SHP77 treated with DMSO at 0.1 percent for 48 hours (cell line): ENCODE measurements around the gene METTL2B.

Experiments used
- DNase-seq: peaks from one replicate; lab custom pipeline; 2025; lab: John Stamatoyannopoulos, UW

METTL2B gene

DNA sequence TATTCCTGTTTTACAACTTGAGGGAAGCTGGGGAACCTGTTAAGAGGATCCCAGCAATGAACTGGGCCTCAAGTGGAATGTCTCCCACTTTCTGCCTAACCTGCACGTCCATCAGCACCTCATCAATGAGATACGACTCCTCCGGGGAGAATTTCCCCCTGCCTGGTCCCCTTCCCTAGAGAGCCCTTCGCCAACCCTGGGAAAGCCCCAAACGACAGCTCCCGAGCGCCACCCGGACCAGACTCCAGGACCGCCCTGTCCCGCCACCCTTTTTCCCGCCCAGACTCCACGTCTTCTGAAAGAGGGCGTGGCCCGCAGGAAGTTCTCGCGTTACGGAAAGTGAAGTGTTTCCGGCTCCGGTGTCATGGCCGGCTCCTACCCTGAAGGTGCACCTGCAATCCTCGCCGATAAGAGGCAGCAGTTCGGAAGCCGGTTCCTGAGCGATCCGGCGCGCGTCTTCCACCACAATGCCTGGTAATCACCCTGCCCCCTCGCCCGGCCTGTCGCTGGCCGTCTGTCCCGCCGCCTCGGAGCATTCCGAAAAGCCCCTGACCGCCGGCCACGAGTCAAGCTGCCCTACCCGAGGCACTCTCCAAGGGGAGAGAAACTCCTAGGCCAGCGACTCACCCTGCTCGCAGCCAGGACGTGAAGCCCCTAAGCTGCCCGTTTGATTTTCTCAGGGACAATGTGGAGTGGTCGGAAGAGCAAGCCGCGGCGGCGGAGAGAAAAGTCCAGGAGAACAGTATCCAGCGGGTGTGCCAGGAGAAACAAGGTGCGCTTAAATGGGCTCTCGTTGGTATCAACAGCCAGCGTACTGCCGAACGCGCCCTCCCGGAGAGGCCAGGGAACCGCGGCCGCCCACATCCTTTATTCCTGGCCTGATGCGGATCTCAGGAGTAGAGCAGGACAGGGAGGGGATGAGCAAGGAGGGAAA, at the start of gene METTL2B:
METTL2B (plus strand) TSS at position 347 of the 934 bp plus-strand sequence; CDS start at position 365, 18 bp downstream.
- peak; percentile 79 for DNase-seq

DNA sequence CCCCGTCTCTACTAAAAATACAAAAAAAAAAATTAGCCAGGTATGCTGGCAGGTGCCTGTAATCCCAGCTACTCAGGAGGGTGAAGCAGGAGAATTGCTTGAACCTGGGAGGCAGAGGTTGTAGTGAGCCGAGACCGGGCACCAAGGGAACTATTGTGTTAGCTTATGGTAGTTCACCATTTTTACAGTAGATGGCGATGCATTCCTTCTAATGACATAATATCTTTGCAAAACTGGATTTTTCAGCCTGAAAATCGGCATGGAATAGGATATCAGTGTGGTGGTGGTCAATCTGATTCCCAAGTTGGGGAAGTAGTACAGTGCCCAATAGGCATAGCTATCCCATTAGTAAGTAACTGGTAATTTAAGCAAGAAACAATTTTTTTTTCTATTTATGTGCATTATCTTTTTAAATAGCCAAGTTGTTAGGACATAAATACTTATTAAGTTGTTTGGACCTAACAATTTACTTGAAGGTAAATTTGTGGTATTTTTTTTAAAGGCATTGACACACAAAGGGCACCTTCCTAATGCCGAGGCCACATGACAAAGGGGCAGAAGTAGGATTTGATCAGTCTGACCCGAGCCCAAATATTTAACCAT, 49.2 kb upstream of the METTL2B start:
- peak; percentile 21 for DNase-seq

GRCh38 chr7:128430207-128430606, 46.3 kb upstream of the METTL2B start:
- DNase-seq, result no peak

- DNase-seq, result no peak
Measured at GRCh38 chr7:128431221-128431620, 45.3 kb upstream of the METTL2B start.

DNA sequence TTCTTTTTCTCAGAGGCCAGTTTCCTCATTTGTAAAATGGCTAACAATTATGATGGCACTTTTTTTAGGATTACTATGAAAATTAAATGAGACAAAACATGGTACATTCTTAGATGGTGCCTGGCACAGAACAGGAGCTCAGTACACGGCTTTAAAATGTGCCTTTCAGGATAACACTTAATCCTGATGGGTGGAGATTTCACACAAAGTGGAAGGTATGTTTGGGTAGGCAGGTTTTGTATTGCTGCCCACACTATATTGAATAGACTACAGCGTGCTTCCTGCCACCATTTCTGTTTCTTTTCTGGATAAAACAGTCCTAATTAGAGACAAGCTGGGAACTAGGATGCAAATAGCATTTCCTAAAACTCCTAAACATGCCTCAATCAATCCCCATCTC, 44.8 kb upstream of the METTL2B start:
- DNase-seq, result no peak

DNA sequence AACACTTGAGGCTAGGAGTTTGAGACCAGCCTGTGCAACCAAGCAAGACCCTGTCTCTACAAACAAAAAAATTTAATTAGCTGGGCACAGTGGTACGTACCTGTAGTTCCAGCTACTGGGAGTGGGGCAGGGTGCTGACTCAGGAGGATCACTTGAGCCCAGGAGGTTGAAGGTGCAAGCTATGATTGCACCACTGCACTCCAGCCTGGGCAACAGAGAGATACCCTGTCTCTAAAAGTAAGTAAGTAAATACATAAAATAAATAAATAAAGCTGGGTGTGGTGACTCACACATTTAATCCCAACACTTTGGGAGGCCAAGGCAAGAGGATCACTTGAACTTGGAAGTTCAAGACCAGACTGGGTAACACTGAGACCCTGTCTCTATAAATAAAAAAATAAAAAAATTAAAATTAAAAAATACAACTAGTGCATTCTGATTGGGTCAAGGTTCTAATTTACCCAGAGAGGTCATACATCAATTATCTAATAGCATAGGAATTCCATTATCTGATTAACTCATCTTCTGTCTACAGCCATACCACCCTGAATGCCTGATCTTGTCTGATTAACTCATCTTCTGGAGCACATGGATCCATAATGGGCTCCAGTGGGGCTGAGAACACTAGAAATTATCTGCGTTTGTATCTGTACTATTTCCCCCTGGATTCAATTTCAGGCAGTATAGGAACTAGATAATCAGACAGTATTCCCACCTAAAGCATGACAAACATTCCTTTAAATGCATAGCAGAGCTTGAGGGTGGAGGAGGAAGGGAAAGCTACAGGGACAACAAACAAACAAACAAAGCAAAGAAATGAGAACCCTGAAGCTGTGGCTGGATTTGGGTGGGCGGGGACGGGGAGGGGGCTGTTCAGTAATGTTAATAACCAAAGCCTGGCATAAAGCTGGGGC, 41.9 kb upstream of the METTL2B start:
- no peak for DNase-seq

DNA sequence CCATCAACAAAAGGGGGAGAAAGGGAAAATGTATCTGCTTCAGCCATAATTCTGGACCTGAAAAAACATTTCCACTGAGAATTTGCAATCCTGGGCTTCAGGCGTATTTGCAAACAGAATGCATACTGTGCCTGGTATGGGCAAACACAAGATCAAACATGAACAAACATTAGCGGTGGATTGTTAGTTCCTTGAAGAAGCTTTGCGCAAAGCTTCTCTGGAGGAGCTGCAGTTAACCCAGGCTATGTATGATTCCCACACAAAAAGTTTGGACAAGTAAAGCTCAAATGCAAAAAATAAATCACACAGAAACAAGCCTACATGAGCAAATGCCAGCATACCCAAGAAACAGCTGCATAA, 41.2 kb upstream of the METTL2B start:
- DNase-seq, result no peak

DNA sequence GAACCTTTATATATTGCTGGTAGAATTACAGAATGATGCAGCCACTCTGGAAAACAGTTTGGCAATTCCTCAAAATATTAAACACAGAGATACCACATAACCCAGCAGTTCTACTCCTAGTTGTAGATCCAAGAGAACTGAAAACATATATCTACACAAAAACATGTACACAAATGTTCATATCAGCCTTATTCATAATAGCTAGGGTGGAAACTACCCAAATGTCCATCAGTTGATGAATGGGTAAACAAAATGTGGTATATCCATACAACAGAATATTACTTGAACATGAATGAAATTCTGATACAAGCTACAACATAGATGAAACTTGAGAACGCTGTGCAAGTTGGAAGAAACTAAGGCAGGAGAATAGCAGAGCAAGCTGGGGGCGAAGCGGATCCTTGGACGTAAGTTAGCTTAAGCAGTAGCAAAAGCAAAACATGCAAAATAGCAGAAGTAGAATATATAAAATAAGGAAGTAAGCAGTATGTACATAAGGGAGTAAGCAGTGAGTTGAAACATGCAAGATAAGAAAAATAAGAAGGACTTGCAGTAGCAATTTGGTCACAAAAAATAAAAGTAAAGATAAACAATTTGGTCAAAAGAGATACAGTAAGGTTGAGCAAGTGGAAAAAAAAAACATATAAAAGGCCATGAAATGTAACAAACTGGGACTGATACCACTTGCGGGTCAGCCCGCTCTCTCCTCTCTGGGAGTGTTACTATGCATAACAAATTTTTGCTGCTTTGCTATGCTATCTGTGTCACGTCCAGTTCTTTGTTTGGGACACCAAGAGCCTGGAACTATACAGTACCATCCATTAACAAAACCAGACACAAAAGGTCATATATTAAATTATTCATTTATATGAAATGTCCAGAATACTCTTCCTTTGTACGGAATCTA, 38.9 kb upstream of the METTL2B start:
- DNase-seq, result no peak

GRCh38 chr7:128442356-128442755, 34.2 kb upstream of the METTL2B start:
- no peak for DNase-seq

- DNase-seq, result no peak
Measured at GRCh38 chr7:128443831-128444600, 32.5 kb upstream of the METTL2B start.

GRCh38 chr7:128446306-128446705, 30.2 kb upstream of the METTL2B start:
- DNase-seq, result no peak

DNA sequence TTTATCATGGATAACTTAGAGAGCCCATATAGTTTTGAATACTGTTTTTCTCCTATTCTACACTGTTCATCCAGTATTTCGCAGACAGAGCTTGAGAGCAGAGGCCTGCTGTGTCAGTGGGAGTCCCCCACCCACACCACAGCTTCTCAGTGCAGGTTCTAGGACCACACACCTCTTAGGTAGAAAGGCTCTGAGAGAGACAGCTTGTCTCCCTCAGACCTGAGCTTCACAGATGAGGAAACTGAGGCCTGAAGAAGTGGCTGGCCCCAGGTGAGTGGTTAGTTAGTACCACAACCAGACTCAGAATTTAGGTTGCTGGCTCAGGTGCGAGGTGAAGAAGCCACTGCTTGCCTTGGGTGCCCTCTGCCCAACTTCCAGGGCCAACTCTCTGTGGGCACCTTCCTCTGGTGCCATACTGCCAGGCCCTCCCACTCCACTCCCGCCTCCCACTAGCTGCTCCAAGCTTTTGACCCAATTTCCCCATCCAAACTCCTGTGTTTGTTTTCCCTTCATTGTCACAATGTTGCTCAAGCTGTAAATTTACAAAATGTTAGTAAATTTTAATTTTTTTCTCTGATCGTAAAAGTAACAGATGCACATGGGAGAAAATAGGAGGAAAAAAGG, 28.5 kb upstream of the METTL2B start:
- no peak for DNase-seq

- no peak for DNase-seq
Measured at GRCh38 chr7:128448751-128449302, 27.7 kb upstream of the METTL2B start.

DNA sequence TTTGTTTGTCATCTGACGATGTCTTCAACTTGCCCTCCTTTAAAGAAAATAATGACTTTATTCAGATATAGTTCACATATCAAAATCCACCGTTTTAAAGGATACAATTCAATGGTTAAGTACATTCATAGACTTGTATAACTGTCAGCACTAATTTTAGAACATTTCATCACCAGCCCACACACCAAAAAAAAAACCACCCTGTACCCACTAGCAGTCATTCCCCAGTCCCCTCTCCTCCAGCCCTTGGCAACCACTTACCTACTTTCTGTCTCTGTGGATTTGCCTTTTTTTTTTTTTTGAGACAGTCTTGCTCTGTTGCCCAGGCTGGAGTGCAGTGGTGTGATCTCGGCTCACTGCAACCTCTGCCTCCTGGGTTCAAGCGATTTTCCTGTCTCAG, 26.1 kb upstream of the METTL2B start:
- DNase-seq, result no peak

DNA sequence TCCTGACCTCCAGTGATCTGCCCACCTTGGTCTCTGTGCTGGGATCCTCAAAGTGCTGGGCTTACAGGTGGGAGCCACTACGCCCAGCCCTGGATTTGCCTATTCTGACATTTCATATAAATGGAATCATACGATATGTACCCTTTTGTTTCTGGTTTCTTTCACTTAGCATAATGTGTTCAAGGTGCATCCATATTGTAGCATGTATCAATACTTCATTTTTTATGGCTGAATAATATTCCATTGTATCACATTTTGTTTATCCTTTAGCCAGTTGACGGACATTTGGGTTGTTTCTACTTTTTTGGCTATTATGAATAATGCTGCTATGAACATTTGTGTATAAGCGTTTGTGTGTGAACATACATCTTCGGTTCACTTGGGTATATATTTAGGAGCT, 25.6 kb upstream of the METTL2B start:
- no peak for DNase-seq

DNA sequence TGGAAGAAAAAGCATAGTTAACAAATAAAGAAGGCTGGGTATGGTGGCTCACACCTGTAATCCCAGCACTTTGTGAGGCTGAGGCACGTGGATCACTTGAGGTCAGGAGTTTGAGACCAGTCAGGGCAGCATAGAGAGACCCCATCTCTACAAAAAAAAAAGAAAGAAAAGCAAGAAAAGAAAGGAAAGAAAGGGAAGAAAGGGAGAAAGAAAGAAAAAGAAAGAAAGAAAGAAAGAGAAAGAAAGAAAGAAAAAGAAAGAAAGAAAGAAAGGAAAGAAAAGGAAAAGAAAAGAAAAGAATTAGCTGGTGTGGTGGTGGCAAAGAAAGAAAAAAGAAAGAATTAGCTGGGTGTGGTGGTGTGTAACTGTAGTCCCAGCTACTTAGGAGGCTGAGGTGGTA, 24.0 kb upstream of the METTL2B start:
- no peak for DNase-seq

DNA sequence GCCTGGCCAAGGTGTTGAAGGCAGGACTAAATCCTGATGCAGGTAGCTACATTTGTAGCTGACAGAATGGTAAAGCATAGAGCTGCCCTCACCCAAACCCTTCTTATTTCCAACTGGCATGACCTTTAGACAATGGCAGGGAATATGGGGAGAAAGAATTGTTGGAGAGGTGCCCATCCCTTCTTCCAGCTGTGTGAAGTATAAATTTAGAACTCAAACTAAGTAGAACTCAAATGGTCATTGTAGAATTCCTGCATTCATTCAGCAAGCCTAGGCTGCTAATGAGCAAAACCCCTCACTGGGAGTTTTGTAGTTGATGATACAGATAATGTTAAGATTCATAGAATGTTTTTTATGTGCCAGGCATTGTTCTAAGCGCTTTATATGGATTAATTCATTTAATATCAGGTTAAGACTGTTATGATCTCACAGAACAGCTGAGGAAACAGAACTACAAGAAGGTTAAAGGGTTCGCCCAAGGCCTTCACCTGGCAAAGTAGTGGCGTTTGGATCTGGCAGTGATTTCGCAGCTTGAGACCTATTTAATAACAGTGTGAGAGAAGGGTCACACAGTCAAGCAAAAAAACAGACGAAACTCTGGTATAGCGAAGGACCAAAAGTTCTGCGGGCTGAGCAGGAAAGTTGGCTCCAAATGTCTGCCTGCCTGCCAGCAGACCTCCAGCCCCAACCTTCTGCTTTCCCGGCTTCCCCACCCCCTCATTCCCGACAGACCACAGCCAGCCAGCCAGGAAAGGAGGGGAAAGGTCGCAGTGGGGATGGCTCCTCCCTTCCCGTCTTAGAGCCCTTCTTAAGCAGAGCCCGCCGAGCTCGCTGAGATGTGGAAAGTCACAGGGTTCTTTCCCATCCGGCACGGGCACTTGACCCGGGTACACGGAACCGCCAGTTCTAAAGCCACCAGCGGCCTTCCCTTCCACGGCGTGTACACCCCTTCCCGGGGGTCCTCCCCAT, 22.4 kb upstream of the METTL2B start:
- no peak for DNase-seq

DNA sequence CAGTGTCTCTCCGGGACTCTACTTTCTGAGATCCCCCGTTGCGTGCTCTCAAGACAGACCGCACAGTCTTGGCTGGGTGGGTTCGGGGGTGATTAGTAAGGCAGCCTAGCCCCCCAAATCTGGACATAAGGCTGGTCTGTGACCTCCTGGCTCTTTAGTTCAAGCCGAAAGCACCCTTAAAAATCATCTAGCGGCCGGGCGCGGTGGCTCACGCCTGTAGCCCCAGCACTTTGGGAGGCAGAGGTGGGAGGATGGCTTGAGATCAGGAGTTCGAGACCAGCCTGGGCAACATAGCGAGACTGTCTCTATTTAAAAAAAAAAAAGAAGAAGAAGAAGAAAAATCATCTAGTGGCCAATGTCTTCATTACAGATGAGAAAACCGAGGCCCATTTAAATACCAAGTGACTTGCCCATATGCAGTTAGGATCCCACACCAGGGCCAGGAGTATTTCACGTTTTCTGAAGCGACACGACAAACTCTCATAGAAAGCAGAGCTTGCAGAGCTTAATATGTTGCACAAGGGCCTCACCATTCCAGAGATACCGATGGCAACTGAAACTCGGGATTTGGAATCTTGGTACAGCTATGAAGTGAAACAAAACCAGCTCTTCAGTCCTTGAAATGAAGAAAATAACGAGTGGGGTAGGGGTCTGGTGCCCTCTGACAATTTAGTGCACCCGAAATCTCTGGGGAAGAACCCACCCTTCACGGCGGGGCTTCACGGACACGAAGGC, 21.6 kb upstream of the METTL2B start:
- no peak for DNase-seq
